IPS DF 6.9 (cell line): ENCODE measurements around the gene FREY1.

Source experiments
- DNase-seq: peaks from one replicate; pipeline ENCODE4 v3.0.0-alpha.2; 2013; ENCODE audit warnings: low read depth, low spot score
- H3K27ac ChIP-seq: one replicate; pipeline ENCODE4 v1.5.1; 2013; ENCODE audit warnings: low read length, control low read depth
- H3K27me3 ChIP-seq: 2 replicates; pipeline ENCODE4 v1.6.1; 2013; ENCODE audit warnings: mild to moderate bottlenecking, low read length; ENCODE audit not compliant: control insufficient read depth, insufficient read depth
- H3K36me3 ChIP-seq: 2 replicates; pipeline ENCODE4 v1.6.1; 2013; ENCODE audit warnings: low read length; ENCODE audit not compliant: control insufficient read depth, insufficient read depth
- H3K4me1 ChIP-seq: 2 replicates; pipeline ENCODE4 v1.6.1; 2013; ENCODE audit warnings: low read length; ENCODE audit not compliant: control insufficient read depth, insufficient read depth
- H3K4me3 ChIP-seq: 2 replicates; pipeline ENCODE4 v1.5.1; 2013; ENCODE audit warnings: mild to moderate bottlenecking, low read length
- H3K9me3 ChIP-seq: 2 replicates; pipeline ENCODE4 v1.6.1; 2013; ENCODE audit warnings: low read length, inconsistent platforms; ENCODE audit not compliant: control insufficient read depth, insufficient read depth
- WGBS: extraction: QIAGEN DNeasy Blood & Tissue Kit; methylation state at CpG from one replicate; pipeline ENCODE4 v1.1.7; 2013; ENCODE audit warnings: mixed read lengths, missing lambda C conversion rate; ENCODE audit not compliant: insufficient read length, insufficient coverage; 5-methylcytosine and 5-hydroxymethylcytosine counted together

FREY1 gene

GRCh38 chr11:45894555-45895247, 12.4 kb downstream of the FREY1 start:
- DNase-seq = no peak

GRCh38 chr11:45892856-45893255, 14.2 kb downstream of the FREY1 start:
- no peak overlapping the region for H3K4me3 ChIP-seq
- no peak overlapping the region for H3K27ac ChIP-seq
- DNase-seq = no peak
- no peaks in the 10 kb centered on the region for H3K36me3 ChIP-seq
- no peaks in the 10 kb centered on the region for H3K9me3 ChIP-seq
- H3K27me3 ChIP-seq = no peaks in the 10 kb centered on the region
- peaks cover 7% of the 10 kb centered on the region; the same call in 1 of the 2 replicates for H3K4me1 ChIP-seq
- no CpG with 5 or more reads among the region's 5 CpGs for WGBS

More at GRCh38 chr11:45894555-45895247, 12.4 kb downstream of the FREY1 start:
- Histone ChIP-seq H3K27me3 (no peaks in the 10 kb centered on the region), H3K27ac (no peak overlapping the region), H3K4me1 (peaks cover 7% of the 10 kb centered on the region), H3K4me3 (no peak overlapping the region), H3K9me3 (no peaks in the 10 kb centered on the region), H3K36me3 (no peaks in the 10 kb centered on the region)
- no CpG with 5 or more reads among the region's 6 CpGs for WGBS

GRCh38 chr11:45890886-45891550, 16.1 kb downstream of the FREY1 start:
- H3K27me3 ChIP-seq = no peaks in the 10 kb centered on the region
- H3K4me3 ChIP-seq = no peak overlapping the region
- H3K9me3 ChIP-seq = no peaks in the 10 kb centered on the region
- H3K4me1 ChIP-seq = peaks cover 4% of the 10 kb centered on the region
- H3K27ac ChIP-seq = no peak overlapping the region
- H3K36me3 ChIP-seq = no peaks in the 10 kb centered on the region
- WGBS = no CpG with 5 or more reads among the region's 9 CpGs
- no peak for DNase-seq

- no CpG with 5 or more reads among the region's 9 CpGs for WGBS
- no peak for DNase-seq
- H3K36me3 ChIP-seq = no peaks in the 10 kb centered on the region
These were observed 17.1 kb downstream of the FREY1 start for GRCh38 chr11:45889966-45890365.

GRCh38 chr11:45889555-45889954, 17.5 kb downstream of the FREY1 start:
- DNase-seq = no peak
- no peaks in the 10 kb centered on the region for H3K27me3 ChIP-seq
- WGBS = no CpG with 5 or more reads among the region's 8 CpGs

More at GRCh38 chr11:45889966-45890365, 17.1 kb downstream of the FREY1 start:
- Histone ChIP-seq H3K27me3 (no peaks in the 10 kb centered on the region), H3K4me1 (peaks cover 2% of the 10 kb centered on the region; the same call in 1 of the 2 replicates), H3K9me3 (no peaks in the 10 kb centered on the region), H3K4me3 (no peak overlapping the region), H3K27ac (no peak overlapping the region)

GRCh38 chr11:45887587-45887986, 19.5 kb downstream of the FREY1 start:
- DNase-seq = no peak
- Histone ChIP-seq H3K9me3 (no peaks in the 10 kb centered on the region), H3K27ac (no peak overlapping the region), H3K36me3 (no peaks in the 10 kb centered on the region), H3K4me1 (peaks cover 2% of the 10 kb centered on the region; the same call in 1 of the 2 replicates), H3K4me3 (no peak overlapping the region), H3K27me3 (no peaks in the 10 kb centered on the region)
- WGBS = no CpG with 5 or more reads among the region's 10 CpGs

More at GRCh38 chr11:45889555-45889954, 17.5 kb downstream of the FREY1 start:
- Histone ChIP-seq H3K4me1 (peaks cover 2% of the 10 kb centered on the region; the same call in 1 of the 2 replicates), H3K9me3 (no peaks in the 10 kb centered on the region), H3K36me3 (no peaks in the 10 kb centered on the region), H3K27ac (no peak overlapping the region), H3K4me3 (no peak overlapping the region)

GRCh38 chr11:45886816-45887520, 20.1 kb downstream of the FREY1 start:
- no peak for DNase-seq
- Histone ChIP-seq H3K36me3 (no peaks in the 10 kb centered on the region), H3K4me3 (no peak overlapping the region), H3K4me1 (peaks cover 2% of the 10 kb centered on the region; the same call in 1 of the 2 replicates), H3K27ac (no peak overlapping the region), H3K27me3 (no peaks in the 10 kb centered on the region), H3K9me3 (no peaks in the 10 kb centered on the region)
- WGBS = no CpG with 5 or more reads among the region's 4 CpGs

- Histone ChIP-seq H3K27ac (no peak overlapping the region), H3K4me3 (peak overlapping the region; percentile 79; the same call in 1 of the 2 replicates)
- DNase-seq = no peak
These were observed 20.9 kb downstream of the FREY1 start for GRCh38 chr11:45885921-45886721.

GRCh38 chr11:45885274-45885920, 21.7 kb downstream of the FREY1 start, which contains the start of gene MAPK8IP1:
Gene MAPK8IP1 (plus strand): TSS chr11:45885651. CDS start chr11:45885821, 170 bp downstream.
- Histone ChIP-seq H3K27me3 (no peaks in the 10 kb centered on the region), H3K4me1 (peaks cover 2% of the 10 kb centered on the region; the same call in 1 of the 2 replicates), H3K36me3 (no peaks in the 10 kb centered on the region), H3K4me3 (peak within 1 kb of the TSS; percentile 79), H3K9me3 (no peaks in the 10 kb centered on the region), H3K27ac (no peak within 1 kb of the TSS)
- WGBS = no CpG with 5 or more reads among the region's 73 CpGs
- DNase-seq = no peak

More at GRCh38 chr11:45885921-45886721, 20.9 kb downstream of the FREY1 start:
- WGBS = no CpG with 5 or more reads among the region's 43 CpGs
- Histone ChIP-seq H3K4me1 (peaks cover 2% of the 10 kb centered on the region; the same call in 1 of the 2 replicates), H3K27me3 (no peaks in the 10 kb centered on the region), H3K36me3 (no peaks in the 10 kb centered on the region), H3K9me3 (no peaks in the 10 kb centered on the region)
